Fibroblast of pulmonary artery (primary cell): Measurements from ENCODE around the gene COL19A1.

Source experiments
- DNase-seq: peaks from one replicate; pipeline ENCODE4 v3.0.0-alpha.2; 2010; ENCODE audit warnings: low read depth
- H3K4me3 ChIP-seq: replicated peaks from 2 replicates; pipeline ENCODE4 v1.5.1; 2011; ENCODE audit warnings: low read depth, mild to moderate bottlenecking, control low read depth, low read length, moderate library complexity
- CTCF ChIP-seq: IDR thresholded peaks from 2 replicates; pipeline ENCODE4 v1.5.1; 2011; ENCODE audit warnings: mild to moderate bottlenecking, control low read depth, low read length, inconsistent platforms; ENCODE audit errors: missing control alignments

The COL19A1 gene

GRCh38 chr6:70118670-70119069, 252.3 kb downstream of the COL19A1 start:
- no peak for TF ChIP-seq CTCF
- no peak overlapping the region for H3K4me3 ChIP-seq
- DNase-seq, result no peak

GRCh38 chr6:70119218-70119835, 253.0 kb downstream of the COL19A1 start:
- TF ChIP-seq CTCF, result no peak
- H3K4me3 ChIP-seq, result no peak overlapping the region
- DNase-seq, result no peak

- TF ChIP-seq CTCF, result no peak
- DNase-seq, result no peak
- H3K4me3 ChIP-seq, result no peak overlapping the region
Observed at GRCh38 chr6:70124443-70124842, 258.1 kb downstream of the COL19A1 start.

- TF ChIP-seq CTCF, result no peak
- no peak overlapping the region for H3K4me3 ChIP-seq
- DNase-seq, result peak; percentile 18
Observed at GRCh38 chr6:70124882-70125545, 258.7 kb downstream of the COL19A1 start.

- no peak for DNase-seq
- no peak for TF ChIP-seq CTCF
- H3K4me3 ChIP-seq, result no peak overlapping the region
Observed at GRCh38 chr6:70125602-70126001, 259.2 kb downstream of the COL19A1 start.

GRCh38 chr6:70129341-70129740, 263.0 kb downstream of the COL19A1 start:
- no peak overlapping the region for H3K4me3 ChIP-seq
- no peak for TF ChIP-seq CTCF
- no peak for DNase-seq

GRCh38 chr6:70130865-70131264, 264.5 kb downstream of the COL19A1 start:
- DNase-seq, result no peak
- H3K4me3 ChIP-seq, result no peak overlapping the region
- TF ChIP-seq CTCF, result no peak
